Measurements from ENCODE around the gene TMEM270. TPM values are rescaled to one million over a fixed set of nuclear protein-coding genes. Genes with fewer than 3 reads are reported as not detected.

TMEM270 gene
- total RNA-seq, 2 experiments from 2014 or later = not detected

DNA sequence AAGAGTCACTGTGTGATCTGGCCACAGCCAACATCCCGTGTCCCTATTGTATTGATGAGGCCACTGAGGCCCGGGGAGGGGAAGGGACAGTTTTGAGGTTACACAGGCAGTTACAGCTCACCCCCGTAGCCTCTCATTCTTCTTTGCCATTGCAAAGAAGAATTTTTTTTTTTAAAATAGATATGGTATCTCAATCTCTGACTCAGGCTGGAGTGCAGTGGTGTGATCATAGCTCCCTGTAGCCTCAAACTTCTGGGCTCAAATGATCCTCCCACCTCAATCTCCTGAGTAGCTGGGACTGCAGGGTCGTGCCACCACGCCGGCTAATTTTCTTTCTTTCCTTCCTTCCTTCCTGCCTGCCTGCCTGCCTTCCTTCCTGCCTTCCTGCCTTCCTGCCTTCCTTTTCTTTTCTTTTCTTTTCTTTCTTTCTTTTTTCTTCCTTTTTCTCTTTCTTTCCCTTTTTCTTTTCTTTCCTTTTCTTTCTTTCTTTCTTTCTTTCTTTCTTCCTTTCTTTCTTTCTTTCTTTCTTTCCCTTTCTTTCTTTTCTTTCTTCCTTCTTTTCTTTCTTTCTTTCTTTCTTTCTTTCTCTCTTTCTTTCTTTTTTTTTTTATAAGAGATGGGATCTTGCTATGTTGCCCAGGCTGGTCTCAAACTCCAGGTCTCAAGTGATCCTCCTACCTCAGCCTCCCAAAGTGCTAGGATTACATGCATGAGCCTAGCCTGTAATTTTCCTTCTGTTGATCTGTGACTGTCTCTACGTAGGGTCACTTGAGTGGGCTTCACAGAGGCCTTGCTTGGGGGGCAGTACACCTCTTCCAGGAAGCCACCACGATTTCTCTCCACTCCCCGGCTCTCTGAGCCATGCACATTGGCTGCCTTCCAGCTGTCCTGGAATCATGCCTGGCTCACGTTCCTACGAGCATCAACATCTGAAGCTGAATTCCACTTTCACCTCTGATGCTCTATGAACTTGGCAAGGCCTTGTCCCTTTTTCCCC lies 31.3 kb downstream of the TMEM270 start:
- ChIA-PET CTCF (no interaction called here), POLR2A (interaction anchor here (0.6 kb wide), 1 partner anchor 25 kb away, joined by 3 read pairs; no protein-coding TSS in a partner anchor)
- no peaks in the 10 kb centered on the region for H3K36me3 Mint-ChIP-seq (ENCODE audit: low read depth)
- no peak for ATAC-seq (ENCODE audit: poor library complexity)
- H3K27me3 Mint-ChIP-seq = peaks cover 17% of the 10 kb centered on the region
- H3K4me3 Mint-ChIP-seq = no peak overlapping the region
- Histone ChIP-seq H3K27me3 (ENCODE audit: control insufficient read depth in 1 of 2, insufficient read depth in 2 of 2, low read length in 2 of 2) (peaks cover 0 to 5% of the 10 kb centered on the region in 2 experiments), H3K9me3 (ENCODE audit: control insufficient read depth in 1 of 2, insufficient read depth in 1 of 2, low read length in 2 of 2) (peaks cover 0 to 18% of the 10 kb centered on the region in 2 experiments), H3K36me3 (ENCODE audit: insufficient read depth, low read length) (no peaks in the 10 kb centered on the region), H3K4me3 (ENCODE audit: low read length) (no peak overlapping the region), H3K4me1 (ENCODE audit: insufficient read depth, low read length) (no peaks in the 10 kb centered on the region), H3K27ac (ENCODE audit: low read depth in 1 of 2, low read length in 2 of 2) (no peak overlapping the region)
- peaks cover 6% of the 10 kb centered on the region for H3K9me3 Mint-ChIP-seq
- TF ChIP-seq, protein P1, sequence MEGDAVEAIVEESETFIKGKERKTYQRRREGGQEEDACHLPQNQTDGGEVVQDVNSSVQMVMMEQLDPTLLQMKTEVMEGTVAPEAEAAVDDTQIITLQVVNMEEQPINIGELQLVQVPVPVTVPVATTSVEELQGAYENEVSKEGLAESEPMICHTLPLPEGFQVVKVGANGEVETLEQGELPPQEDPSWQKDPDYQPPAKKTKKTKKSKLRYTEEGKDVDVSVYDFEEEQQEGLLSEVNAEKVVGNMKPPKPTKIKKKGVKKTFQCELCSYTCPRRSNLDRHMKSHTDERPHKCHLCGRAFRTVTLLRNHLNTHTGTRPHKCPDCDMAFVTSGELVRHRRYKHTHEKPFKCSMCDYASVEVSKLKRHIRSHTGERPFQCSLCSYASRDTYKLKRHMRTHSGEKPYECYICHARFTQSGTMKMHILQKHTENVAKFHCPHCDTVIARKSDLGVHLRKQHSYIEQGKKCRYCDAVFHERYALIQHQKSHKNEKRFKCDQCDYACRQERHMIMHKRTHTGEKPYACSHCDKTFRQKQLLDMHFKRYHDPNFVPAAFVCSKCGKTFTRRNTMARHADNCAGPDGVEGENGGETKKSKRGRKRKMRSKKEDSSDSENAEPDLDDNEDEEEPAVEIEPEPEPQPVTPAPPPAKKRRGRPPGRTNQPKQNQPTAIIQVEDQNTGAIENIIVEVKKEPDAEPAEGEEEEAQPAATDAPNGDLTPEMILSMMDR (IDR thresholded peaks at IDR 0.05) = no peak
- no peak overlapping the region for H3K27ac Mint-ChIP-seq
- no peak for DNase-seq
- intact Hi-C loops (cut with DNase I, micrococcal nuclease) = no loop called here
- H3K4me1 Mint-ChIP-seq (ENCODE audit: low read depth) = no peaks in the 10 kb centered on the region

- TF ChIP-seq, protein P1 (IDR thresholded peaks at IDR 0.05) = no peak
- ATAC-seq (ENCODE audit: poor library complexity) (no peak), DNase-seq (no peak)
- Histone ChIP-seq H3K27ac (ENCODE audit: low read depth in 1 of 2, low read length in 2 of 2) (no peak overlapping the region), H3K36me3 (ENCODE audit: insufficient read depth, low read length) (no peaks in the 10 kb centered on the region), H3K4me3 (ENCODE audit: low read length) (no peak overlapping the region), H3K9me3 (ENCODE audit: control insufficient read depth in 1 of 2, insufficient read depth in 1 of 2, low read length in 2 of 2) (peaks cover 0 to 22% of the 10 kb centered on the region in 2 experiments), H3K27me3 (ENCODE audit: control insufficient read depth in 1 of 2, insufficient read depth in 2 of 2, low read length in 2 of 2) (no peaks in the 10 kb centered on the region), H3K4me1 (ENCODE audit: insufficient read depth, low read length) (no peaks in the 10 kb centered on the region)
- Mint-ChIP-seq H3K36me3 (ENCODE audit: low read depth) (no peaks in the 10 kb centered on the region), H3K9me3 (peaks cover 6% of the 10 kb centered on the region), H3K4me1 (ENCODE audit: low read depth) (no peaks in the 10 kb centered on the region), H3K27ac (no peak overlapping the region), H3K4me3 (no peak overlapping the region), H3K27me3 (peaks cover 11% of the 10 kb centered on the region)
- ChIA-PET POLR2A (interaction anchor here (0.6 kb wide), 1 partner anchor 24 kb away, joined by 3 read pairs; no protein-coding TSS in a partner anchor), CTCF (no interaction called here)
- intact Hi-C loops (cut with DNase I, micrococcal nuclease) = no loop called here
These were observed 32.6 kb downstream of the TMEM270 start for GRCh38 chr7:73893342-73894101.

- Histone ChIP-seq H3K27ac (ENCODE audit: low read depth in 1 of 2, low read length in 2 of 2) (no peak overlapping the region), H3K4me3 (ENCODE audit: low read length) (no peak overlapping the region), H3K36me3 (ENCODE audit: insufficient read depth, low read length) (no peaks in the 10 kb centered on the region), H3K9me3 (ENCODE audit: control insufficient read depth in 1 of 2, insufficient read depth in 1 of 2, low read length in 2 of 2) (peaks cover 0 to 22% of the 10 kb centered on the region in 2 experiments), H3K27me3 (ENCODE audit: control insufficient read depth in 1 of 2, insufficient read depth in 2 of 2, low read length in 2 of 2) (no peaks in the 10 kb centered on the region), H3K4me1 (ENCODE audit: insufficient read depth, low read length) (no peaks in the 10 kb centered on the region)
- H3K4me1 Mint-ChIP-seq (ENCODE audit: low read depth) = no peaks in the 10 kb centered on the region
- H3K4me3 Mint-ChIP-seq = no peak overlapping the region
- DNase-seq = no peak
- ChIA-PET POLR2A (no interaction called here), CTCF (no interaction called here)
- ATAC-seq (ENCODE audit: poor library complexity) = no peak
- TF ChIP-seq, protein P1 (IDR thresholded peaks at IDR 0.05) = no peak
- H3K36me3 Mint-ChIP-seq (ENCODE audit: low read depth) = no peaks in the 10 kb centered on the region
- H3K27me3 Mint-ChIP-seq = peaks cover 11% of the 10 kb centered on the region
- intact Hi-C loops (cut with DNase I, micrococcal nuclease) = no loop called here
- no peak overlapping the region for H3K27ac Mint-ChIP-seq
- H3K9me3 Mint-ChIP-seq = peaks cover 6% of the 10 kb centered on the region
These were observed 33.2 kb downstream of the TMEM270 start for GRCh38 chr7:73894166-73894565.

All from CD4-positive, alpha-beta T cell (primary cell).